GM18517 (cell line): ENCODE data around the gene PLA2G6.
"Not testable (repeated sequence)": the region's sequence is repeated elsewhere in the genome, so short reads cannot be mapped to it uniquely, and the experiment has no call there.

Source experiments
- ATAC-seq: cut with Tn5 transposase; IDR thresholded peaks from one replicate; pipeline ENCODE4 v1.9.1; 2021; ENCODE audit warnings: mild to moderate bottlenecking, moderate library complexity; ENCODE audit not compliant: unreplicated experiment

The PLA2G6 gene

DNA sequence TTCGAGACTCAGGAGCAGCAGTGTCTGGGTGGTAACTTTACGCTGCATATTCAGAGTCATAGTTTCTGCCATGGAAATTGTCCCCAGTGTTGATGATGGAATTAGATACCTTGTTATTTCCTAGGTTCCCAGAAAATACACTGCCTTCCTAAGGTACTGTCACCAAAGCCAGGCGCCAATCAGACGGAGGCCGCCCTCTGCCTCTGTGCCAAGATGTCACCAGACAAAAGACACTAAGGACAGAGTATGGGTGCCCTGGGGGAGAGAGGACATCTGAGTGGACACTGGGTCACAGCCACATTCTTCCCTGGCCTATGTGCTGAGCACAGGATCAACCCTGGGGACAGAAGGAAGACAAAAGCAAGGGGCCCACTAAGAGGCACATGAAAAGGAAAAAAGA lies 11.2 kb downstream of the PLA2G6 start:
- no peak for ATAC-seq

DNA sequence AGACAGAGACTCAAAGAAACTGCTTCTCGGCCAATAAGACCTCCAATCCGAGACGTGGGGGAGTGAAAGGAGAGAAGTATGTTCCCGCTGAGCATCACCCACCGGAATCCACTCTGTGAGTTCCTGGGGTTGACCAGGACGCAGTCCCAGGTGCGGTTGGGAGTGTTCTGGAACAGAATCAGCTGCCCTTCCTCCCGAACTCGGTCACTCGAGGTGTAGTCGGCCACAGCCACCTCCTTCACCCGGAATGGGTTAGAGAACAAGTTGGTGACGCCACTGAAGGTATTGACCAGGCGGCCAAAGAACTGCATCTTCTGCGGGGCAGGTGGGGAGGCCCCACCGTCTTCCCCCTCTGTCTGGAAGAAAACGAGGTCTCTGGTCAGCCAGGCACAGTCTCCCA lies 12.5 kb downstream of the PLA2G6 start:
- no peak for ATAC-seq

DNA sequence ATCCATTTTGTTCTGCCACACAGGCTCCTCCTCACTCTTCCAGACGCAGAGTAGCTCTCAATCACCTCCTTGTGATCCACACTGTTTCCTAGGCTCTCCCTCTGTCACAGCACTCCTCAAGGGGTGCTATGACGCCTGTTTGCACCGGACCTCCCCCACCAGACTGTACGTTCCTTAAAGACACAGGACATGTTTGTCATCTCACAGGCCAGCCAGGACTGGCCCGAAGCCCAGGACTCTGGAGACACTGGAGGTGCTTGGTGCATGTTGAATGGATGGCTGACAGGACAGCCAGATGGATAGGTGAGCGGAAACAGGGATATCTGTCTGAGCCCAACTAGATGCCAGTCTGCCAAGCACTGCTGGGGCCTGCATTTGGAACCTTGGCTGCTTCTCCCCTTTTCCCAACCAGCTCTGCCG lies 13.6 kb downstream of the PLA2G6 start:
- no peak for ATAC-seq

DNA sequence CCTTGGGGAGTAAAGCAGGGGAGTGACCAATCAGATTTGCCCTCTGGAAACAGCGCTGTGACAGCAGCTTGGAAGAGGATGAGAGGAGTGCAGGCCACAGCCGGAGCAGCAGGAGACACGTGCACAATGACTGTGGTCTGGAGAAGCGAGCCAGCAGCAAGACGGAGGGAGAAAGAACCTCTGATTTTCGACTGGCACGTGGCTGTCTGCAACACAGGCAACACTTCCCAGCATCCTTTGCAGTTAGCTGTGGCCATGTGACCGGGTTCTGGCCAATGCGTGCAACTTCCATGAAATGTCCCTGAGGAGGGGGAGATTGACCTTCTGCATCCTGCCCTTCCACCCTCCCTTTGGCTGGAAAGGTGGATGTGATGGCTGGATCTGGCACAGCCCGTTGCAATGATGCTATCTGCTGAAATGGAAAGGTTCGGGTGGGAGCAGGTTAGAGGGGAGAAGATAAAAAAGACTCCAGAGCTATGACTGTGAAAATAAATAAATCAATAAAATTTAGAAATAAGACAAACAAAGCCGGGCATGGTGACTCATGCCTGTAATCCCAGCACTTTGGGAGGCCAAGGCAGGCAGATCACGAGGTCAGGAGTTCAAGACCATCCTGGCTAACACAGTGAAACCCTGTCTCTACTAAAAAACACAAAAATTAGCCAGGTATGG lies 15.6 kb downstream of the PLA2G6 start:
- ATAC-seq, result no peak

DNA sequence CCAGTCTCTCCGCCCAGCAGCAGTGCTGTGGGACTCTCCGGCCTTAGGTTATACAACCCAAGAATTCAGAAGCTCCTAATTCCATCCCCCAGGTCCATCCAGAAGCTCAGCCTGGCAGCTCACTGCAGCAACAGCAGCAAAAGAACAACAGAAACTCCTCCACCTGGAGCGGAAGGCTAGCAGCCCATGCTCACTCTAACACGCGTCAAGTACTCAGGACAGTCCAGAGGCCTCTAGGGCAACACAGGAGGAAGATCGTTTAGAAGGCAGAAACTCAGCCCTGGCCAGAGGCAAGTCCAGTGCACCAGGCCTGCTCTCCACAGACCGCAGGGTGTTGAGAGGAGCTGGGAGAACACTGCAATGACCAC lies 17.1 kb downstream of the PLA2G6 start:
- ATAC-seq, result no peak

DNA sequence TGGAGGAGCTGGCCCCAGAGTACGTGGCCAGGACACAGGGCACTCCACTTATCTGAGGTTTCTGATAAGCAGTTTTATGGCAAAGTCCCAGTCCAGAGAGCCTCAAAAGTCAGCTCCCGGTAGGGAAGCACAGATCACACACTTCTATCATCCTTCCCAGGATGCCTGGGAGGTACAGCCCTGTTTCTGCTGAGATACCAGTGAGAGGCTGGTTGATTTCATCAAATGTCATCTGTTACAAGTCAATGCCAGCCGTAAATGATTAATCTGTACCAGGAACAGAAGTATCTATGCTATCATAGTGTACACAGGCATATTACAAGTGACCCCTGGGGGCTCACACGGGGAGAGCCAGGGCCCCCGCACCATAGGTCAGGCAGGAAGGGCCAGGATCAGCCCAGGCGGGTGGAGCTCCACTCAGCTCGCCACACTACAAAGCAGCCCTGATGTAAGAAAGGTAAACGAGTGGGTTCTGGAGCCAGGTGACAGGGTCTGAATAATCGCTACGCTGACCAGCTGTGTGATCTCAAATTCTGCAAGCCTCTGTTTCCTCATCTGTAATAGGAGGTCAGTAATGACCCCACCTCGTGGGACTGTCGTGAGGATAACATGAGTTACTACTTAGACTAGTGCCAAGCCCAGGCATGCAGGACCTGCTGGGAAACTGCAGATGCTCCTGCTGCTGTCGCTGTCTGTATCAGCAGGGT lies 17.6 kb downstream of the PLA2G6 start:
- no peak for ATAC-seq

DNA sequence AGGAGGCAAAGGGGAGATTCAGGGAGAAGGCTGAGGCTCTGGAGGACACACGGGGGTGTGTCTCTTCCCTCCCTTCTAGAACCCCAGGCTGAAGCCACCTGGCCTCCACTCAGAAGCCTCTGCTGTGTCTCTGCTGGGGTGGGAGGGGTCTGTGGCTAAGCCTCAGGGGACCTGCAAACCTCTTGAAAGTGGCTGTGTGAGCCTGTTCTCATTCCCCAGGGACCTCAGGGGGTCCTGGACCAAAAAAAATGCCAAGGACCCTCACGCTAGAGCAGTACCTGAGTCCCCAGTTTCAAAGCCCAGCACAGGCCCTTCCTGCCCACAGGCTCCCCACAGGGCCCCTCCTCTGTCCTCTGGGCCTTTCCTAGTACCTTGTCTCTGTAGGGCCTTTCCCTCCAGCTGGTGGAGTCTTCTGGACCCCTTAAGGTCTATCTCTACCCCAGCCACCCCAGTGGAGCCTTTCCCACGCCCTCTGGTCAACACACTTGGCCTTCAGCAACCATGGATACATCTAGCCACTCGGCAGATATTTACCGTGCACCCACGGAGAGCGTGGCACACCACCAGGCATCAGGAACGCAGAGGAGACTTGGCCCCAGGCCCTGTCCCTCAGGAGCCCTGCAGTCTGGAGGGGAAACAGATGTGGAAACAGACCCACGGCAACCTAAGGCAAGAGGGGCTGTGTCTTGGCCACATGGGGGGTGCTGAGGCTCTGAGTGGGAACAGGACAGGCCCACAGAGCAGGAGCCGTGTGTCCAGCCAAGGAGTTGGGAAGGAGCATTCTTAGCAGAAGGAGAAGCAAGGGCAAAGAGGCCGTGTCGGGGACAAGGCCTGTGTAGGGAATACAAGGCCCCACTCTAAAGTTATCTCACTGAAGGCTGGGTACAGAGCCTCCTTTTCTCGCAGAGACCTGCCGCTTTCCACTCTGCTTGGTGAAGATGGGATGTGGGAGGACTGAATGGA lies 18.5 kb downstream of the PLA2G6 start:
- no peak for ATAC-seq

DNA sequence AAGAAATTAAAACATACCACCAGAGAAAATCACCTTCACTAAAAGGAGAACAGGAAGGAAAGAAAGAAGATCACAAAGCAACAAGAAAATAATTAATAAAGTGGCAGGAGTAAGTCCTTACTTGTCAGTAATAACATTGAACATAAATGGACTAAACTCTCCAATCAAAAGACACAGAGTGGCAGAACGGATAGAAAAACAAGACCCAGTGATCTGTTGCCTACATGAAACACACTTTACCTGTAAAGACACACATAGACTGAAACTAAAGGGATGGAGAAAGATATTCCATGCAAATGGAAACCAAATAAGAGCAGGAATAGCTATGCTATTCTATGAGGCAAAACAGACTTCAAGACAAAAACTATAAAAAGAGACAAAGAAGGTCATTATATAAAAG lies 25.9 kb downstream of the PLA2G6 start:
- ATAC-seq, result no peak

DNA sequence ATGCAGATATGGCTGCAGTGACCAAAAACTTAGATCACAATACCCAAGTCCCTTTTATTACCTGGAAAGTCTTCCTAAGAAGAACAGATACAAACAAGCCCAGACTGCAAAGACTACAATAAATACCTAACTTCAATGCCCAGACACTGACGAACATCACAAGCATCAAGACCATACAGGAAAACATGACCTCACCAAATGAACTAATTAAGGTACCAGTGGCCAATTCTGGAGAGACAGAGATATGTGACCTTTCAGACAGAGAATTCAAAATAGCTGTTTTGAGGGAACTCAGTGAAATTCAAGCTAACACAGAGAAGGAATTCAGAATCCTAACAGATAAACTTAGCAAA lies 27.1 kb downstream of the PLA2G6 start:
- ATAC-seq, result not testable (repeated sequence)

DNA sequence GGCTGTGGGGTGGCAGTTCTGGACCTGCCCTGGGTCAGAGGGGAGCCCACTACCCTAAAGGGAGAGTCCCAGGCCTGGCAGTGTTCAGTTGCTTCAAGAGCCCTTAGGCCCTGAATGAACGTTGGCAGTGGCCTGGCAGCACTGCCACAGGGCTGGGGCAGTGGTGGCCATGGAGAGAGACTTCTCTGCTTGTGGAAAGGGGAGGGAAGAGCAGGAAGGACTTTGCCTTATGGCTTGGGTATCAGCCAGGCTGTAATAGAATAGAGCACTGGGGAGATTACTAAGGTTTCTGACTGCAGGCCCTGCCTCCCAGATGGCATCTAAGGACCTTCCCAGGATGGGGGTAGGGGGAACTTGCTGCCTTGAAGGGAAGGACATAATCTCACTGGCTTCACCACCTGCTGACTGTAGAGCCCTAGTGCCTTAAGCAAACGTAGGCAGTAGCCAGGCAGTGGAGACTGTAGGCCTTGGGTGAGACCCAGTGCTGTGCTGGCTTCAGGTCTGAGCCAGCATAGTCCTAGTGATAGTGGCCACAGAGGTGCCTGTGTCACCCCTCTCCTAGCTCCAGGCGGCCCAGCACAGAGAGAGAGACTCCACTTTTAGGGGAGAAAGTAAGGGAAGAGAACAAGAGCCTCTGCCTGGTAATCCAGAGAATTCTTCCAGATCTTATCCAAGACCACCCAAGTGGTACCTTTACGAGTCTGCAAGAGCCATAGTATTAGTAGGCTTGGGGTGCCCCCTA lies 27.6 kb downstream of the PLA2G6 start:
- ATAC-seq, result no peak

DNA sequence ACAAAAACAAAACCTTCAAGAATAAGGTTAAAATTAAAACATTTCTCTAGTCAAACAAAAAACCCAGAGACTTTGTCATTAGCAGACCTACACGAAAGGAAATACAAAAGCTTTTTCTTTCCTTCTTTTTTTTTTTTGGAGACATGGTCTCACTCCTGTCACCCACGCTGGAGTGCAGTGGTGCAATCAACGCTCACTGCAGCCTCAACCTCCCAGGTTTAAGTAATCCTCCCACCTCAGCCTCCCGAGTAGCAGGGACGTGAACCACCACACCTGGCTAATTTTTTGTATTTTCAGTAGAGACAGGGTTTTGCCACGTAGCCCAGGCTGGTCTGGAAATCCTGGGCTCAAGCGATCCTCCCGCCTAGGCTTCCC lies 30.5 kb downstream of the PLA2G6 start:
- no peak for ATAC-seq

DNA sequence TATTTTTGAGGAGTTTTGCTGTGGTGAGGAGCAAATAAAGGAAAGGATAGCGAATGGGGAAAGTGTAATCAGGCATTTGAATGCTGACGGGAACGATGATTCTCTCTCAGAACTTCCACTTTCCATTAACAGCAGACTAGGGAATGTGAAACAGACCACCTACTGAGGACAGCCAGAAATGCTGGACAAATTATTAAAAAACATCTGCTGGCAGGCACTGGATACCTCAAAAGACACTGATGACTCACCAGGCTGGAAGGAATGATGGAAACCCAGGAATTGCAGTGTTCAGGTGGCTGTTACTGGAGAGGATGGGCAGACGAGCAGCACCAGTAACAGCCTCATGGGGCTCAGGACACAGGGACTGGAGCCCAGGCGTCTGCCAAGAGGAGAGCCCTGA lies 33.4 kb downstream of the PLA2G6 start:
- ATAC-seq, result no peak

DNA sequence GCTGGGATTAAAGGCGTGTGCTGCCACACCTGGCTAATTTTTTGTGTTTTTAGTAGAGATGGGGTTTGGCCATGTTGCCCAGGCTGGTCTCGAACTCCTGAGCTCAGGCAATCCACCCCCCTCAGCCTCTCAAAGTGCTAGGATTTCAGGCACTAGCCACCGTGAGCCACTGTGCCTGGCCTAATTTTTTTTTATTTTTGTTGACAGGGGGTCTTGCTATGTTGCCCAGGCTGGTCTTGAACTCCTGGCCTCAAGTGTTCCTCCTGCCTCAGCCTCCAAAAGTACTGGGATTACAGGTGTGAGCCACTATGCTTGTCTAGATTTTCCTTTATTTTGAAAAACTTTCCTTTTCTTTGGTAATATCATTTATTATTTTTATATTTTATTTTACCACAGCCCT lies 35.5 kb downstream of the PLA2G6 start:
- ATAC-seq, result not testable (repeated sequence)

DNA sequence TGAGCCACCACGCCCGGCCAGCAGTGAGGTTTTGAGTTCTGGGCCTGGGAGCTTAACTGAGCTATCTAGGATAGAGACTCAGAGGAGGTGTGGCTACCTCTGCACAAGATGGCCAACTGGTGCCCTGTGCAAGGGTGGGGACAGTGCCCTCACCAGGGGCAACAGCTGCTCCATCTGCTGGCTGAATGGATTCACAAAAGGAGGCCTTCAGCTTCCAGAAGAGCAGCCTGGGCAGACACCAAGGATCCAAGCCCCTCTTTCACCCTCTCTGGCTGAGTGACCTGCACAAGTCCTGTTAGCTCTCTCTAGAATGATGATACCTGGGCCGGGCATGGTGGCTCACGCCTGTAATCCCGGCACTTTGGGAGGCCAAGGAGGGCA lies 37.6 kb downstream of the PLA2G6 start:
- no peak for ATAC-seq

DNA sequence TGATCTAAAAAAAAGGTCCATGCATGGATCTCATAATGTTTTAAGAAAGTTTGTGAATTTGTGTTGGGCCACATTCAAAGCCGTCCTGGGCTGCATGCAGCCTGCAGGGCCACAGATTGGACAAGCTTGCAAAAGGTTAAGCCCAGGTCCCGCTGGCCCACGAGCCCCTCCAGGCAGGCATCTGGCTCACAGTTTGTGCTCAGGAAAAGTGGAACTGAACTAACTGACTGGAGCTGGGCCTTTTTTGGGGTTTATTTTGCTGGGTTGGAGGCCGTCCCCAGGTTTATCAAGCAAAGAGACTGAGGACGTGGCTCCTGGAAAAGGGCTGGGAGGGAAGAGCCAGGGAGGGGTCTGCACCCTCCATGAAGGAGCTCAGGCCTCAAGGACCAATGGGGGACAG lies 39.0 kb downstream of the PLA2G6 start:
- ATAC-seq, result no peak

DNA sequence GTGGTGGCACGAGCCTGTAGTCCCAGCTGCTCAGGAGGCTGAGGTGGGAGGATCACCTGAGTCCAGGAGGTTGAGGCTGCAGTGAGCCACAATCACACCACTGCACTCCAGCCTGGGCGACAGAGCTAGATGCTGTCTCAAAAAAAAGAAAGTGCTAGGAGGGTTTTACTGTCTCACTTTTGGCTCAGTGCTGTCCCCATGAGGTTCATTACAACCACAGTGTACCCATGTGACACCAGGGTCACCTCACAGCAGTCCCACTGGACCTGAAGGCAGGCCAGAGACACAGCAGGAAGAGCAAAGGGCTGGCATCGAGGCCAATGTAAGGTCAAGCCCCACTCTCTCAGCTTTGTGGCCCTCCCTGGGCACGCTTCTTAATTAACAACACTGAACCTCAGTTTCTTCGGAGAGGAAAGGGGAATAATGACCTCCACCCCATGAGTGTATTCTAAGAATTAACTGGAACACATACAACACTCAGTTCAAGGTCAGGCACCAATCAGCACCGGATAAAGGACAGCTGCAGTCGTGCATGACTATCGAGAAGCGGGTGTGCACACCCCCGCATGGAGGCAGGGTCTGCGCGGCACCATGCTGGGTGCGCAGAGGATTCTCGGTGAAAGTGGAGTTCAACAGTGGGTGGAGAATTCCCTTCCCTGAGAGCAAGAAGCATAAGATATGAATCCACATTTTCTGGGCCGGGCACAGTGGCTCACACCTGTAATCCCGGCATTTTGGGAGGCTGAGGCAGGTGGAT lies 40.2 kb downstream of the PLA2G6 start:
- no peak for ATAC-seq

DNA sequence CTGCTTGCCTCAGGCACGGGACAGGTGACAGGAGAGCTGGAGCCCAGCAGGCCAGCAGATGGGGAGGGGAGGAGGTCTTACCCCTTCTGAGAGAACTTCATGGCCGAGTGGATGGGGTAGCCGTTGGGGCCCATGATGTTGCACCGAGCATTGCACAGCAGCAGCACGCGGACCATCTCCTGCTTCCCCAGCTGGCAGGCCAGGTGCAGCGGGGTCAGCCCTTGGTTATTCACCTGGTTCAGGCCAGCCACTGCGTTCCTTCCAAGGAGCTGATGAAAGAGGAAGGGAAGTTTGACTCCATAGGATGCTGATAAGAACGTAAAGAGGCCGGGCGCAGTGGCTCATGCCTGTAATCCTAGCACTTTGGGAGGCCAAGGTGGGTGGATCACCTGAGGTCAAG lies 41.7 kb downstream of the PLA2G6 start:
- ATAC-seq, result no peak

DNA sequence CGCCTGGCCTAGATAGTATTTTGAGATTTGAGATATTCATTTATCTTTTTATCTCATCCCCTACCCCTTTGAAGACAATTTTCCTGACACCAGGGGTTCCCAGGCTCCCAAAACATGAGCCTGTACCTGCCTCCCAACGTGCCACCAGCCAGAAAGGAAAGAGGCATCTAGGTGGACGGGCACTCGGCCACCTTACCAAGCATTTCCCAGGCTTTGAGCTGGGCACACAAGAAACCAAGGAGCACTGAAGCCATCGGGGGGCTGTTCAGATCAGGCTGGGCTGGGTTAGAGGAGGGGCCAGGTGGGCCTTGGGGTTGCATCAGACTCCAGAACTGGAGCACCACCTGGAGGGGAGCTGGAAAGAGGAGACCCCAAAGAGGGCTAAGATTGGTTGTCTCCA lies 42.7 kb downstream of the PLA2G6 start:
- no peak for ATAC-seq

DNA sequence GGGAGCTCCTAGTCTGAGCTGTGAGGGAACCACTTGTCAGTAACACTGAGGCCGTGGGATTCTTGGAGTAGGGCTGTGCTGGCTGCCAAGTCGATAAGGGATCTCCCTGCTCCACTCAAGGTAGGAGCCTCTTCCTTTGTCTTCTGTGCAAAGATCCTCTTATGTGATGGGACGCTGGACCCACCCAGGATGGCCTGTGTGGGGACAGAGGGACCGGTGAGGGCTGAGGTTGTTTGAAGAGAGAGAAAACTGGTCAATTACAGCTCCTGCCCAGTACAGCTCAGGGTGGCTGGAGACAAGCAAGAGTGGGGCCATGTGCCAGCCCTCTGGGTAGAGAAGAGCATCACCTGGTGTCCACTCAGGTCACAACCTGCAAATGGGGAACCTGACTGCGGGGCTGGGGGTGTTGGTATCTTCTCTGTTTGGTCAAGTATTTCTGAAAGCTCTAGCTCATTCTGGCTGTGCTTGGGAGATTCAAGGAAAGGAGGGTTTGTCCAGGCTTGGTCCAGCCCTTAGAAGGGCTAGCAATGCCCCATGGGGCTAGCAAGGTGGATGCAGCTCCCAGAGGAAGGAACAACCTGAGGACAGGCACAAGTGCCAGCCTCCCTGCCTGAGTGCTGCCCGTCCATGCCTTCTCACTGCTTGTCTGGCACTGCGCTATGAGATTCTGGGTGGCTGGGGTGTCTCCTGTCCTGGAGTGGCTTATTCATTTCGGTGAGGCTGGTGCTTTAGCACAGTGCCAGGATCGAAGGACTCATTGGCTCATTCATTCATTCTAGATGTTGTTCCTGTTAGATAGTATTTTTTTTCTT lies 43.5 kb downstream of the PLA2G6 start:
- ATAC-seq, result no peak

DNA sequence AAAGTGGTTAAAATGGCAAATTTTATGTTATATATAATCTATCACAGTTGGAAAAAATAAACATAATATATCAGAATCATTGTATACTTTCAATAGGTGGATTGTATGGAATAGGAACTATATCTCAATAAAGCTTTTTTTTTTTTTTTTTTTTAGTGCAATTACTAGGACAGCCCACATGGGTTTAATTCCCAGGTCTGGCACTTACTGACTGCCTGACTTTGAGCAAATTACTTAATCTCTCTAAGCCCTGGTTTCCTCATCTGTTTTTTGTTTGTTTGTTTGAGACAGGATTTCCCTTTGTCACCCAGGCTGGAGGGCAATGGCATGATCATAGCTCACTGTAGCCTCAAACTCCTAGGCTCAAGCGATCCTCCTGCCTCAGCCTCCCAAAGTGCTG lies 45.0 kb downstream of the PLA2G6 start:
- ATAC-seq, result no peak
